Nephron progenitor cell (in vitro differentiated cells): ENCODE data around the gene ERC2.

Experiments
- DNase-seq: peaks from one replicate; pipeline ENCODE4 v3.0.0; 2021
- H3K27ac Mint-ChIP-seq: 2 replicates; pipeline ENCODE4 v1.8.0; 2021; ENCODE audit warnings: mild to moderate bottlenecking, moderate library complexity, mixed read lengths
- H3K27me3 Mint-ChIP-seq: 2 replicates; pipeline ENCODE4 v1.8.0; 2021; ENCODE audit warnings: mild to moderate bottlenecking, low read depth, mixed read lengths; ENCODE audit not compliant: poor library complexity
- H3K36me3 Mint-ChIP-seq: 2 replicates; pipeline ENCODE4 v1.8.0; 2021; ENCODE audit warnings: low read depth, mixed read lengths
- H3K4me1 Mint-ChIP-seq: 2 replicates; pipeline ENCODE4 v1.8.0; 2021; ENCODE audit warnings: mixed read lengths
- H3K4me3 Mint-ChIP-seq: 2 replicates; pipeline ENCODE4 v1.8.0; 2021; ENCODE audit warnings: mild to moderate bottlenecking, moderate library complexity, mixed read lengths
- H3K9me3 Mint-ChIP-seq: 2 replicates; pipeline ENCODE4 v1.8.0; 2021; ENCODE audit warnings: mild to moderate bottlenecking, moderate library complexity, mixed read lengths
- CTCF ChIP-seq: fragments of 200-600 bp; sonication (generic); IDR thresholded peaks from 2 replicates; pipeline ENCODE4 v1.5.0; 2021; ENCODE audit warnings: antibody characterized with exemption

Gene ERC2

GRCh38 chr3:55623786-55624185 is 844.5 kb downstream of the ERC2 start:
- Mint-ChIP-seq H3K9me3 (no peaks in the 10 kb centered on the region), H3K4me1 (peaks cover 82% of the 10 kb centered on the region), H3K4me3 (no peak overlapping the region), H3K27me3 (peaks cover 2% of the 10 kb centered on the region), H3K27ac (no peak overlapping the region), H3K36me3 (no peaks in the 10 kb centered on the region)
- TF ChIP-seq CTCF, result no peak
- DNase-seq, result no peak

- H3K4me3 Mint-ChIP-seq, result no peak overlapping the region
- H3K4me1 Mint-ChIP-seq, result peaks cover 76% of the 10 kb centered on the region
- no peaks in the 10 kb centered on the region for H3K9me3 Mint-ChIP-seq
- no peak for DNase-seq
- H3K36me3 Mint-ChIP-seq, result no peaks in the 10 kb centered on the region
- peak overlapping the region; percentile 29 for H3K27ac Mint-ChIP-seq
- H3K27me3 Mint-ChIP-seq, result peaks cover 2% of the 10 kb centered on the region
- TF ChIP-seq CTCF, result no peak
Observed at GRCh38 chr3:55622733-55623132, 845.5 kb downstream of the ERC2 start.

DNA sequence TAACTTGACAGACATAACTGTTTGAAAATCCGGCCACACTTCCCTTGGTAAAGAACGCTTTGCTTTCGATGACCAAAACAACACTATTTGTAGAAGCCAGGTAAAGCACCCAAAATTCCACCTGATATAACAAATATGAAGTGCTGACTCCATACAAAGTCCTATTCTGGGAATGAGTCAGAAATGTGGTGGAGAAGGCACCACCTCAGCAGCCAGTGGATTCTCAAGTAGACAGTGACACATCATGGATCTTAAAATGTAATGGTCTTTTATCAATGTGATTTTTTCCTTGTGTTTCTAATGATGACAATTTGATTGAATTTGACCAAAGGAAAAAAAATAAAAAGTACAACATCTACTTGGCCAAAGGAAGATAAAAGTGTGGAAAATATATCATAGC is 846.2 kb downstream of the ERC2 start:
- Mint-ChIP-seq H3K4me3 (no peak overlapping the region), H3K27ac (peak overlapping the region; percentile 25), H3K4me1 (peaks cover 79% of the 10 kb centered on the region), H3K27me3 (peaks cover 2% of the 10 kb centered on the region), H3K36me3 (no peaks in the 10 kb centered on the region), H3K9me3 (no peaks in the 10 kb centered on the region)
- TF ChIP-seq CTCF, result no peak
- no peak for DNase-seq

DNA sequence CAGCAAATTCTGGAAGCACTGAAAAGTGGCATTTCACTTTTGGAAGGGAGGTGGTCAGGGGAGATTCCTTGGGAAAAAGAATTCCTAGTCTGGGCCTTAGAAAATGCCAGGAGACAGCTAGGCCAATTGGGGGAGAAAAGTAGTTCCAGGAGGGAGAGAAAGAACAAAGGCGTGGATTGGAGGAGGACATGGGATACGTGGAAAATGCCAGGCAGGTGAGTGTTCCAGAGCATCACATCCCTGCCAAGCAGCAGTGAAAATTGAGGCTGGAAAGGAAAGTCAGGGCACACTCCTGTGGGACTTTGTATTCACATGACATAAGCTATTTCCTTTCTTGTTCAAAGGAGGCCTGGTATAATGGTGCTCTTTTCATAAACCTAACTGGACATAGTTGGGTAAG is 846.6 kb downstream of the ERC2 start:
- Mint-ChIP-seq H3K27me3 (peaks cover 2% of the 10 kb centered on the region), H3K36me3 (no peaks in the 10 kb centered on the region), H3K9me3 (no peaks in the 10 kb centered on the region), H3K4me1 (peaks cover 83% of the 10 kb centered on the region), H3K4me3 (no peak overlapping the region), H3K27ac (peak overlapping the region; percentile 40)
- no peak for DNase-seq
- no peak for TF ChIP-seq CTCF

- no peak for TF ChIP-seq CTCF
- peak overlapping the region; percentile 20 for H3K27ac Mint-ChIP-seq
- no peaks in the 10 kb centered on the region for H3K36me3 Mint-ChIP-seq
- no peak for DNase-seq
- H3K4me3 Mint-ChIP-seq, result no peak overlapping the region
- H3K4me1 Mint-ChIP-seq, result peaks cover 86% of the 10 kb centered on the region
- H3K9me3 Mint-ChIP-seq, result no peaks in the 10 kb centered on the region
- H3K27me3 Mint-ChIP-seq, result peaks cover 2% of the 10 kb centered on the region
Observed at GRCh38 chr3:55621026-55621422, 847.2 kb downstream of the ERC2 start.

- Mint-ChIP-seq H3K9me3 (no peaks in the 10 kb centered on the region), H3K4me1 (peaks cover 87% of the 10 kb centered on the region), H3K4me3 (peak overlapping the region; percentile 73), H3K27me3 (peaks cover 2% of the 10 kb centered on the region), H3K27ac (peak overlapping the region; percentile 80), H3K36me3 (no peaks in the 10 kb centered on the region)
- TF ChIP-seq CTCF, result no peak
- no peak for DNase-seq
Observed at GRCh38 chr3:55620351-55621025, 847.8 kb downstream of the ERC2 start.
